ENCODE measurements around the gene ELL. TPM values are rescaled to one million over a fixed set of nuclear protein-coding genes. Genes with fewer than 3 reads are reported as not detected.

The ELL gene
- total RNA-seq, 1 experiment from 2014 or later = 21.0 TPM

GRCh38 chr19:18495204-18495911 lies 26.5 kb downstream of the ELL start:
- peak overlapping the region; percentile 75 for H3K4me2 ChIP-seq (ENCODE audit: low read length)
- H3K9me2 ChIP-seq (replicated peaks; ENCODE audit: low read length) = no peaks in the 10 kb centered on the region
- H3K36me3 ChIP-seq (ENCODE audit: low read depth, low read length) = no peaks in the 10 kb centered on the region
- no peaks in the 10 kb centered on the region for H3F3A ChIP-seq (ENCODE audit: low read length, unreplicated experiment)
- H3K27ac ChIP-seq (ENCODE audit: low read length) = peak overlapping the region; percentile 52
- ChIA-PET CTCF (interaction anchor here (1.2 kb wide), 2 partner anchors 25 to 34 kb away, joined by 4 to 11 read pairs; no protein-coding TSS in a partner anchor), POLR2A (ENCODE audit: unreplicated experiment) (interaction anchor here (0.6 kb wide), 1 partner anchor 143 kb away, joined by 3 read pairs; no protein-coding TSS in a partner anchor)
- H4K20me1 ChIP-seq (ENCODE audit: low read length) = peaks cover 80% of the 10 kb centered on the region
- no peaks in the 10 kb centered on the region for H3K27me3 ChIP-seq (ENCODE audit: low read length)
- DNase-seq = no peak
- BruUV-seq (replicated peaks) = no TSS peak
- no peak for ATAC-seq
- H3K4me1 ChIP-seq (ENCODE audit: insufficient read depth, low read length) = peaks cover 19% of the 10 kb centered on the region
- no peak for TF ChIP-seq EZH2phosphoT487 (IDR thresholded peaks at IDR 0.05; ENCODE audit: borderline replicate concordance, low read length)
- TF ChIP-seq, protein P1, sequence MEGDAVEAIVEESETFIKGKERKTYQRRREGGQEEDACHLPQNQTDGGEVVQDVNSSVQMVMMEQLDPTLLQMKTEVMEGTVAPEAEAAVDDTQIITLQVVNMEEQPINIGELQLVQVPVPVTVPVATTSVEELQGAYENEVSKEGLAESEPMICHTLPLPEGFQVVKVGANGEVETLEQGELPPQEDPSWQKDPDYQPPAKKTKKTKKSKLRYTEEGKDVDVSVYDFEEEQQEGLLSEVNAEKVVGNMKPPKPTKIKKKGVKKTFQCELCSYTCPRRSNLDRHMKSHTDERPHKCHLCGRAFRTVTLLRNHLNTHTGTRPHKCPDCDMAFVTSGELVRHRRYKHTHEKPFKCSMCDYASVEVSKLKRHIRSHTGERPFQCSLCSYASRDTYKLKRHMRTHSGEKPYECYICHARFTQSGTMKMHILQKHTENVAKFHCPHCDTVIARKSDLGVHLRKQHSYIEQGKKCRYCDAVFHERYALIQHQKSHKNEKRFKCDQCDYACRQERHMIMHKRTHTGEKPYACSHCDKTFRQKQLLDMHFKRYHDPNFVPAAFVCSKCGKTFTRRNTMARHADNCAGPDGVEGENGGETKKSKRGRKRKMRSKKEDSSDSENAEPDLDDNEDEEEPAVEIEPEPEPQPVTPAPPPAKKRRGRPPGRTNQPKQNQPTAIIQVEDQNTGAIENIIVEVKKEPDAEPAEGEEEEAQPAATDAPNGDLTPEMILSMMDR (conservative IDR thresholded peaks at IDR 0.05; ENCODE audit: low read depth, low read length) = no peak
- no peak for TF ChIP-seq EZH2 (IDR thresholded peaks at IDR 0.05; ENCODE audit: low read length, unreplicated experiment)
- peaks cover 98% of the 10 kb centered on the region for H3K79me2 ChIP-seq (ENCODE audit: low read length)
- H3K4me3 ChIP-seq (ENCODE audit: low read length) = no peak overlapping the region
- H3K9ac ChIP-seq (ENCODE audit: low read length) = no peak overlapping the region
- H2AFZ ChIP-seq (ENCODE audit: low read length) = no peak overlapping the region
- intact Hi-C loops (cut with micrococcal nuclease) = no loop called here
- H3K9me3 ChIP-seq (ENCODE audit: low read length) = no peaks in the 10 kb centered on the region

GRCh38 chr19:18494267-18494607 lies 27.6 kb downstream of the ELL start:
- ATAC-seq = no peak
- no peak overlapping the region for H3K27ac ChIP-seq (ENCODE audit: low read length)
- no peak overlapping the region for H3K4me2 ChIP-seq (ENCODE audit: low read length)
- H3K9ac ChIP-seq (ENCODE audit: low read length) = no peak overlapping the region
- intact Hi-C loops (cut with micrococcal nuclease) = no loop called here
- no peaks in the 10 kb centered on the region for H3F3A ChIP-seq (ENCODE audit: low read length, unreplicated experiment)
- ChIA-PET POLR2A (ENCODE audit: unreplicated experiment) (no interaction called here), CTCF (no interaction called here)
- H2AFZ ChIP-seq (ENCODE audit: low read length) = no peak overlapping the region
- TF ChIP-seq EZH2phosphoT487 (IDR thresholded peaks at IDR 0.05; ENCODE audit: borderline replicate concordance, low read length) (no peak), EZH2 (IDR thresholded peaks at IDR 0.05; ENCODE audit: low read length, unreplicated experiment) (no peak)
- TF ChIP-seq, protein P1 (conservative IDR thresholded peaks at IDR 0.05; ENCODE audit: low read depth, low read length) = no peak
- H3K36me3 ChIP-seq (ENCODE audit: low read depth, low read length) = no peaks in the 10 kb centered on the region
- no peaks in the 10 kb centered on the region for H3K9me3 ChIP-seq (ENCODE audit: low read length)
- DNase-seq = no peak
- BruUV-seq (replicated peaks) = no TSS peak
- H3K4me1 ChIP-seq (ENCODE audit: insufficient read depth, low read length) = peaks cover 19% of the 10 kb centered on the region
- H3K27me3 ChIP-seq (ENCODE audit: low read length) = no peaks in the 10 kb centered on the region
- H3K79me2 ChIP-seq (ENCODE audit: low read length) = peaks cover 98% of the 10 kb centered on the region
- H3K9me2 ChIP-seq (replicated peaks; ENCODE audit: low read length) = no peaks in the 10 kb centered on the region
- no peak overlapping the region for H3K4me3 ChIP-seq (ENCODE audit: low read length)
- H4K20me1 ChIP-seq (ENCODE audit: low read length) = peaks cover 78% of the 10 kb centered on the region

All from PC-3 (cell line).